A549 (cell line): Measurements from ENCODE around the gene TEX52. TPM values are rescaled to one million over a fixed set of nuclear protein-coding genes. Genes with fewer than 3 reads are reported as not detected.

ENCODE experiments used
- ATAC-seq, 2 experiments: fragments of 200-7000 bp in 1 of 2; fragments of >200 bp in 1 of 2; cut with Nextera tagmentation in 1 of 2; cut with Tn5 transposase in 1 of 2; 3 replicates each; pipeline versions ENCODE4 v1.8.0 to v1.9.1; 2018 to 2020; ENCODE audit warnings: mild to moderate bottlenecking in 1 of 2, moderate library complexity in 1 of 2
- CTCF ChIA-PET: fragments of 300-600 bp; sonication (Branson Sonifier 250); formaldehyde crosslinking; extraction: SDS; loops from one replicate; lab custom pipeline; 2021; ENCODE audit warnings: antibody characterized with exemption, inconsistent platforms; lab: Yijun Ruan, JAX
- POLR2A ChIA-PET: fragments of 350-600 bp; formaldehyde crosslinking; extraction: SDS; loops from one replicate; lab custom pipeline; 2021; ENCODE audit warnings: antibody characterized with exemption, inconsistent platforms; lab: Yijun Ruan, JAX
- DNase-seq, 2 experiments: peaks; one replicate each; pipeline versions ENCODE4 v3.0.0 to v3.0.0-alpha.2; 2011 to 2016; ENCODE audit warnings: low read depth in 1 of 2, low spot score in 1 of 2
- FAIRE-seq: peaks from 2 replicates; lab custom pipeline; 2011; peaks lifted over from hg19 to GRCh38; lab: Jason Lieb, UNC
- H3K27ac ChIP-seq, 2 experiments: fragments of >200 bp; sonication (Bioruptor Twin); formaldehyde crosslinking; 3 replicates each; pipeline ENCODE4 v1.5.1; 2016 to 2017
- H3K4me1 ChIP-seq: fragments of >200 bp; sonication (Bioruptor Twin); formaldehyde crosslinking; 3 replicates; pipeline ENCODE4 v1.6.1; 2016
- H3K4me2 ChIP-seq: fragments of >200 bp; sonication (Bioruptor Twin); formaldehyde crosslinking; 3 replicates; pipeline ENCODE4 v1.6.1; 2016
- H3K4me3 ChIP-seq: fragments of >200 bp; sonication (Bioruptor Twin); formaldehyde crosslinking; 3 replicates; pipeline ENCODE4 v1.5.1; 2016
- H3K9me3 ChIP-seq: fragments of >200 bp; sonication (Bioruptor Twin); formaldehyde crosslinking; 3 replicates; pipeline ENCODE4 v1.6.1; 2016
- BHLHE40 ChIP-seq: IDR thresholded peaks from 2 replicates; pipeline ENCODE4 v1.6.1; 2012; ENCODE audit warnings: low read depth, low read length, inconsistent platforms
- CBX2 ChIP-seq: fragments of 200-600 bp; sonication (generic); IDR thresholded peaks from 2 replicates; pipeline ENCODE4 v1.6.1; 2016; ENCODE audit warnings: low read depth, mild to moderate bottlenecking, borderline replicate concordance
- CBX8 ChIP-seq: fragments of 200-600 bp; sonication (generic); IDR thresholded peaks from 2 replicates; pipeline ENCODE4 v1.6.1; 2016
- CEBPB ChIP-seq, 2 experiments: fragments of >200 bp in 1 of 2; sonication (Bioruptor Twin) in 1 of 2; formaldehyde crosslinking in 1 of 2; IDR thresholded peaks; 2 replicates each; pipeline ENCODE4 v1.6.1; 2012 to 2016
- EHF ChIP-seq: fragments of 250-450 bp; sonication (Bioruptor Pico); IDR thresholded peaks from 2 replicates; pipeline ENCODE4 v1.5.0; 2020; ENCODE audit warnings: mild to moderate bottlenecking
- EP300 ChIP-seq, 2 experiments: fragments of >200 bp; sonication (Bioruptor Twin); formaldehyde crosslinking; IDR thresholded peaks; 2 replicates in 1 of 2; 3 replicates in 1 of 2; pipeline ENCODE4 v1.6.1; 2016 to 2017
- FOSB ChIP-seq: fragments of 250-450 bp; sonication (Bioruptor Pico); IDR thresholded peaks from 2 replicates; pipeline ENCODE4 v1.5.0; 2020; ENCODE audit warnings: mild to moderate bottlenecking, moderate library complexity
- GATA3 ChIP-seq: IDR thresholded peaks from 2 replicates; pipeline ENCODE4 v1.6.1; 2012; ENCODE audit warnings: borderline replicate concordance
- HEYL ChIP-seq: fragments of 250-450 bp; sonication (Bioruptor Pico); IDR thresholded peaks from 2 replicates; pipeline ENCODE4 v1.8.0; 2021; ENCODE audit warnings: mild to moderate bottlenecking, moderate library complexity
- HOXA7 ChIP-seq: fragments of 250-450 bp; sonication (Bioruptor Pico); IDR thresholded peaks from 2 replicates; pipeline ENCODE4 v1.5.0; 2020; ENCODE audit warnings: mild to moderate bottlenecking, moderate library complexity
- HOXB5 ChIP-seq: fragments of 250-450 bp; sonication (Bioruptor Pico); IDR thresholded peaks from 2 replicates; pipeline ENCODE4 v1.5.0; 2020; ENCODE audit warnings: mild to moderate bottlenecking, moderate library complexity
- JUNB ChIP-seq: fragments of >200 bp; sonication (Bioruptor Twin); formaldehyde crosslinking; IDR thresholded peaks from 2 replicates; pipeline ENCODE4 v1.6.1; 2016
- MAFK ChIP-seq: fragments of 450-650 bp; IDR thresholded peaks from 2 replicates; pipeline ENCODE4 v1.6.1; 2014; ENCODE audit not compliant: partially characterized antibody
- MAZ ChIP-seq: fragments of 150-350 bp; IDR thresholded peaks from 2 replicates; pipeline ENCODE4 v1.6.1; 2014; ENCODE audit warnings: antibody characterized with exemption, low read depth, low read length, borderline replicate concordance
- NPAS2 ChIP-seq: fragments of 250-450 bp; sonication (Bioruptor Pico); IDR thresholded peaks from 2 replicates; pipeline ENCODE4 v1.8.0; 2022; ENCODE audit warnings: mild to moderate bottlenecking, moderate library complexity, borderline replicate concordance
- POLR2AphosphoS2 ChIP-seq: conservative IDR thresholded peaks from 2 replicates; pipeline ENCODE4 v1.6.1; 2012; ENCODE audit warnings: low read length, improper control_type of control experiment, inconsistent platforms
- RARB ChIP-seq: fragments of 250-450 bp; sonication (Bioruptor Pico); IDR thresholded peaks from 2 replicates; pipeline ENCODE4 v1.8.0; 2021; ENCODE audit warnings: mild to moderate bottlenecking, moderate library complexity
- RCOR1 ChIP-seq: fragments of 150-350 bp; IDR thresholded peaks from 2 replicates; pipeline ENCODE4 v1.6.1; 2014; ENCODE audit warnings: antibody characterized with exemption, low read length, low read depth
- RFX5 ChIP-seq: fragments of 450-650 bp; IDR thresholded peaks from 2 replicates; pipeline ENCODE4 v1.7.1; 2014; ENCODE audit warnings: antibody characterized with exemption, mild to moderate bottlenecking, moderate library complexity
- RNF2 ChIP-seq: fragments of 200-600 bp; sonication (generic); IDR thresholded peaks from 2 replicates; pipeline ENCODE4 v1.6.1; 2016; ENCODE audit warnings: low read depth, mild to moderate bottlenecking, antibody characterized with exemption, moderate library complexity, borderline replicate concordance
- TFCP2L1 ChIP-seq: fragments of 250-450 bp; sonication (Bioruptor Pico); IDR thresholded peaks from 2 replicates; pipeline ENCODE4 v1.5.0; 2021; ENCODE audit warnings: mild to moderate bottlenecking
- ZNF302 ChIP-seq: fragments of 250-450 bp; sonication (Bioruptor Pico); IDR thresholded peaks from 2 replicates; pipeline ENCODE4 v1.9.0; 2021; ENCODE audit warnings: inconsistent platforms, mild to moderate bottlenecking, moderate library complexity
- WGBS: methylation state at CpG from one replicate; pipeline ENCODE4 v1.1.6; 2017; ENCODE audit errors: missing lambda C conversion rate; 5-methylcytosine and 5-hydroxymethylcytosine counted together
- polyA plus RNA-seq, 4 experiments: library from polyadenylated mRNA; depleted of rRNA in 3 of 4; stranded (reverse); fragments of >200 nt; fragmentation: RNase III in 1 of 4; extraction: RNeasy Plus Mini Kit Qiagen cat#74134 plus additional on column Dnase treatment in 1 of 4; gene quantifications; 2 replicates in 3 of 4; 3 replicates in 1 of 4; pipeline ENCODE4 v1.2.3, GENCODE V29; 2011 to 2017
- TF ChIP-seq, protein P1 (sequence below): fragments of >200 bp; sonication (Bioruptor Twin); formaldehyde crosslinking; IDR thresholded peaks from 3 replicates; pipeline ENCODE4 v1.5.1; 2016
- TF ChIP-seq, protein P2 (sequence below): fragments of 200-600 bp; sonication (generic); IDR thresholded peaks from 2 replicates; pipeline ENCODE4 v1.6.1; 2016; ENCODE audit warnings: antibody characterized with exemption, mild to moderate bottlenecking, moderate library complexity
- TF ChIP-seq, protein P3 (sequence below): fragments of 150-350 bp; IDR thresholded peaks from 2 replicates; pipeline ENCODE4 v1.6.1; 2014; ENCODE audit warnings: low read depth, mild to moderate bottlenecking, low read length
- TF ChIP-seq, protein P4 (sequence below): fragments of 250-450 bp; sonication (Bioruptor Pico); IDR thresholded peaks from 2 replicates; pipeline ENCODE4 v1.5.0; 2020; ENCODE audit warnings: low read depth, mild to moderate bottlenecking, moderate library complexity
- TF ChIP-seq, protein P5 (sequence below): IDR thresholded peaks from 2 replicates; pipeline ENCODE4 v1.6.1; 2012; ENCODE audit warnings: low read depth, borderline replicate concordance

The TEX52 gene
- polyA plus RNA-seq, 2 of the 4 experiments (the other 2 are of a cell fraction): not detected

DNA sequence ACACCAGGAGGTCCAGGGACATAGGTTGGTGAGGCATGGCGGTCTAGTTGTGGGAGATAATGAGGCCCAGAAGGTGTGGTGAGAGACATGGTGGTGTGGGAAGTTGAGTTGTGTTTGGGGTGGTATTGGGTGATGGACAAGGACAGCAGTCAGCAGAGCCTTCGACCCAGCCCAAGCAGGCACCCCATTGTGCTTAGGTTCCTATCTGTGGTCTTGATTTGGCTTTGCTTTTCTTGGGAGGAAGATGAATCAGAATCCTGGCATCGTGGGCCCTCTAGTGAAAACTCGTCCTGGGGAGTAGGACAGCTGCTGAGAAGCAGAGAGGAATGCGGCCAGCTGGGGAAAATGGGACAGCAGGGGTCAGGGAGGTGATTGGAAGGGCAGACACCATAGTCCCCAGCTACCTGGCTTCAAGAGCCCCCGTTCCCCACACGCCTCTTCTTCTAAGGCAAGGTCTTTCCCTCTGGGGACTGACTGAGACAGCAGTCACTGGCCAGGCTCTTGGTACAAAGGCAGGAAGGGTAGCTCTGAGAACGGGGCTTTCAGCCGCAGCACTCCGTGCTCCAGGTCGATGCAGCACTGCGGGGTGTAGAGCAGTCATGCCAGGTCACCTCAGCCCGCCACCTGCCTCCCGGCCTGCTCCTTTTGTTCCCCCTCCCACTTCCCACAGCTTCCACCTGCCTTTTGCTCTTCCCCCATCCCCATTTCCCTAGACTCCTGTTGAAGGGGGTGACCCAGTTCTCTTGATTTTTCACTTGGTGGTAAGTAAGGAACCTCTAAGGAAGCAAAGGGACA, 29.9 kb downstream of the TEX52 start (continued):
- TF ChIP-seq, protein P1, sequence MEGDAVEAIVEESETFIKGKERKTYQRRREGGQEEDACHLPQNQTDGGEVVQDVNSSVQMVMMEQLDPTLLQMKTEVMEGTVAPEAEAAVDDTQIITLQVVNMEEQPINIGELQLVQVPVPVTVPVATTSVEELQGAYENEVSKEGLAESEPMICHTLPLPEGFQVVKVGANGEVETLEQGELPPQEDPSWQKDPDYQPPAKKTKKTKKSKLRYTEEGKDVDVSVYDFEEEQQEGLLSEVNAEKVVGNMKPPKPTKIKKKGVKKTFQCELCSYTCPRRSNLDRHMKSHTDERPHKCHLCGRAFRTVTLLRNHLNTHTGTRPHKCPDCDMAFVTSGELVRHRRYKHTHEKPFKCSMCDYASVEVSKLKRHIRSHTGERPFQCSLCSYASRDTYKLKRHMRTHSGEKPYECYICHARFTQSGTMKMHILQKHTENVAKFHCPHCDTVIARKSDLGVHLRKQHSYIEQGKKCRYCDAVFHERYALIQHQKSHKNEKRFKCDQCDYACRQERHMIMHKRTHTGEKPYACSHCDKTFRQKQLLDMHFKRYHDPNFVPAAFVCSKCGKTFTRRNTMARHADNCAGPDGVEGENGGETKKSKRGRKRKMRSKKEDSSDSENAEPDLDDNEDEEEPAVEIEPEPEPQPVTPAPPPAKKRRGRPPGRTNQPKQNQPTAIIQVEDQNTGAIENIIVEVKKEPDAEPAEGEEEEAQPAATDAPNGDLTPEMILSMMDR: no peak

DNA sequence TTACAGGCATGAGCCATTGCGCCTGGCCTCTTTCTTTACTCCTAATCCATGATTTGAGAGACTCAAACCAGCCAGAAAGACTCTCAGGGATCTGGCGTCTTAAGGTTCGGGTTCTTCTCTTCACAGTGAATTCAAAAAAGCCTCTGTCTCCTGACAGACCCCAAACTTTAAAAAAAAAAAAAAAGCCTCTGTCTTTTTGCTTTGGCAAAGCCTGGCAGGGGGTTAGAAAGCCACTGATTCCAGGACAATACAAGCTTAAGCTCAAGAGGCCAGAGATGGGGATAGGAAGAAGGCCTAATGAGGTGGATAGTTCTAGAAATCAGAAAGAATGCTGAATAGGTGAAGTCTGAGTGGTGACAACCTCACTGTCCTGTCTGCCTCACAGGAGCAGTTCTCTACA, 30.8 kb downstream of the TEX52 start:
- Histone ChIP-seq H3K27ac (no peak overlapping the region), H3K9me3 (no peaks in the 10 kb centered on the region), H3K4me3 (no peak overlapping the region), H3K4me2 (no peak overlapping the region), H3K4me1 (no peaks in the 10 kb centered on the region)
- WGBS: 88% methylated on average over 3 of the region's 3 CpGs
- DNase-seq (no peak), ATAC-seq (no peak), FAIRE-seq (no peak)
- CTCF ChIA-PET: interaction anchor here (1.1 kb wide), 1 partner anchor 10 kb away, joined by 3 read pairs; no protein-coding TSS in a partner anchor
- TF ChIP-seq MAZ: no peak
- no peak for TF ChIP-seq MAFK
- TF ChIP-seq CBX2: no peak
- TF ChIP-seq TFCP2L1 (CRISPR knock-in tag): no peak
- TF ChIP-seq CEBPB (IDR thresholded peaks at IDR 0.05): no peak
- no peak for TF ChIP-seq RCOR1
- no peak for TF ChIP-seq RNF2
- TF ChIP-seq GATA3: no peak
- no peak for TF ChIP-seq FOSB (CRISPR knock-in tag)
- TF ChIP-seq, protein P2, sequence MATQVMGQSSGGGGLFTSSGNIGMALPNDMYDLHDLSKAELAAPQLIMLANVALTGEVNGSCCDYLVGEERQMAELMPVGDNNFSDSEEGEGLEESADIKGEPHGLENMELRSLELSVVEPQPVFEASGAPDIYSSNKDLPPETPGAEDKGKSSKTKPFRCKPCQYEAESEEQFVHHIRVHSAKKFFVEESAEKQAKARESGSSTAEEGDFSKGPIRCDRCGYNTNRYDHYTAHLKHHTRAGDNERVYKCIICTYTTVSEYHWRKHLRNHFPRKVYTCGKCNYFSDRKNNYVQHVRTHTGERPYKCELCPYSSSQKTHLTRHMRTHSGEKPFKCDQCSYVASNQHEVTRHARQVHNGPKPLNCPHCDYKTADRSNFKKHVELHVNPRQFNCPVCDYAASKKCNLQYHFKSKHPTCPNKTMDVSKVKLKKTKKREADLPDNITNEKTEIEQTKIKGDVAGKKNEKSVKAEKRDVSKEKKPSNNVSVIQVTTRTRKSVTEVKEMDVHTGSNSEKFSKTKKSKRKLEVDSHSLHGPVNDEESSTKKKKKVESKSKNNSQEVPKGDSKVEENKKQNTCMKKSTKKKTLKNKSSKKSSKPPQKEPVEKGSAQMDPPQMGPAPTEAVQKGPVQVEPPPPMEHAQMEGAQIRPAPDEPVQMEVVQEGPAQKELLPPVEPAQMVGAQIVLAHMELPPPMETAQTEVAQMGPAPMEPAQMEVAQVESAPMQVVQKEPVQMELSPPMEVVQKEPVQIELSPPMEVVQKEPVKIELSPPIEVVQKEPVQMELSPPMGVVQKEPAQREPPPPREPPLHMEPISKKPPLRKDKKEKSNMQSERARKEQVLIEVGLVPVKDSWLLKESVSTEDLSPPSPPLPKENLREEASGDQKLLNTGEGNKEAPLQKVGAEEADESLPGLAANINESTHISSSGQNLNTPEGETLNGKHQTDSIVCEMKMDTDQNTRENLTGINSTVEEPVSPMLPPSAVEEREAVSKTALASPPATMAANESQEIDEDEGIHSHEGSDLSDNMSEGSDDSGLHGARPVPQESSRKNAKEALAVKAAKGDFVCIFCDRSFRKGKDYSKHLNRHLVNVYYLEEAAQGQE: no peak
- no peak for TF ChIP-seq EHF
- no peak for TF ChIP-seq BHLHE40
- TF ChIP-seq, protein P3, sequence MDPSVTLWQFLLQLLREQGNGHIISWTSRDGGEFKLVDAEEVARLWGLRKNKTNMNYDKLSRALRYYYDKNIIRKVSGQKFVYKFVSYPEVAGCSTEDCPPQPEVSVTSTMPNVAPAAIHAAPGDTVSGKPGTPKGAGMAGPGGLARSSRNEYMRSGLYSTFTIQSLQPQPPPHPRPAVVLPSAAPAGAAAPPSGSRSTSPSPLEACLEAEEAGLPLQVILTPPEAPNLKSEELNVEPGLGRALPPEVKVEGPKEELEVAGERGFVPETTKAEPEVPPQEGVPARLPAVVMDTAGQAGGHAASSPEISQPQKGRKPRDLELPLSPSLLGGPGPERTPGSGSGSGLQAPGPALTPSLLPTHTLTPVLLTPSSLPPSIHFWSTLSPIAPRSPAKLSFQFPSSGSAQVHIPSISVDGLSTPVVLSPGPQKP: no peak
- TF ChIP-seq RFX5: no peak
- no peak for TF ChIP-seq HOXB5 (CRISPR knock-in tag)
- POLR2A ChIA-PET: no interaction called here

DNA sequence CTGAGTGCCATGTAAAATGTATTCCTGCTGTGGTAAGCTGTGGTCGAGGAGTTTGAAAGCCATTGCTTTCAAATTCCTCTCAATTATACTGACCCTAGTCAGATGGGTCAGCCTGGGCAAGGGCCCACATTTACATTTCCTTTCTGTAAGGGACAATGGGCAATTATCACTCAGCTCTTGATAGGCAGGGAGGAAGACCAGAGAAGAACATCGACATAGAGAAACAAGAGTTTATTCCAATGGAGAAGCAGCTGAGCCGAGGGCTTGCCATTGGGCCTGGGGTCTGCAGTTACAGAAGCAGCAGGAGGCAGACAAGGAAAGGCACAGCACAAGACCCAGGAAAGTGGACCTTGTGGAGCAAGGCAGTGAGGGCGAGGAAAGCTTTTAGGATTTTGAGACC, 31.7 kb downstream of the TEX52 start:
- CTCF ChIA-PET: interaction anchor here (0.9 to 2.3 kb wide), 5 partner anchors 11 to 119 kb away, joined by 3 to 6 read pairs (median 4); no protein-coding TSS in a partner anchor
- WGBS: 87% methylated on average over 4 of the region's 4 CpGs
- H3K4me3 ChIP-seq: no peak overlapping the region
- DNase-seq (no peak), FAIRE-seq (no peak)
- no peak overlapping the region for H3K4me2 ChIP-seq
- TF ChIP-seq, protein P4, sequence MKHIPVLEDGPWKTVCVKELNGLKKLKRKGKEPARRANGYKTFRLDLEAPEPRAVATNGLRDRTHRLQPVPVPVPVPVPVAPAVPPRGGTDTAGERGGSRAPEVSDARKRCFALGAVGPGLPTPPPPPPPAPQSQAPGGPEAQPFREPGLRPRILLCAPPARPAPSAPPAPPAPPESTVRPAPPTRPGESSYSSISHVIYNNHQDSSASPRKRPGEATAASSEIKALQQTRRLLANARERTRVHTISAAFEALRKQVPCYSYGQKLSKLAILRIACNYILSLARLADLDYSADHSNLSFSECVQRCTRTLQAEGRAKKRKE (CRISPR knock-in tag): no peak
- TF ChIP-seq RARB (no peak), EHF (no peak), TFCP2L1 (CRISPR knock-in tag) (no peak), CBX2 (no peak), POLR2AphosphoS2 (no peak), EP300 (IDR thresholded peaks at IDR 0.05) (no peak), NPAS2 (no peak), JUNB (no peak), ZNF302 (CRISPR knock-in tag) (no peak), HEYL (CRISPR knock-in tag) (no peak), HOXA7 (CRISPR knock-in tag) (no peak), BHLHE40 (no peak), HOXB5 (CRISPR knock-in tag) (no peak), RFX5 (no peak), CBX8 (no peak)
- TF ChIP-seq, protein P5, sequence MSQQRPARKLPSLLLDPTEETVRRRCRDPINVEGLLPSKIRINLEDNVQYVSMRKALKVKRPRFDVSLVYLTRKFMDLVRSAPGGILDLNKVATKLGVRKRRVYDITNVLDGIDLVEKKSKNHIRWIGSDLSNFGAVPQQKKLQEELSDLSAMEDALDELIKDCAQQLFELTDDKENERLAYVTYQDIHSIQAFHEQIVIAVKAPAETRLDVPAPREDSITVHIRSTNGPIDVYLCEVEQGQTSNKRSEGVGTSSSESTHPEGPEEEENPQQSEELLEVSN: no peak
- TF ChIP-seq, all 56 proteins: peak for 0
- no peak overlapping the region for H3K27ac ChIP-seq
- no peak for ATAC-seq
- no peaks in the 10 kb centered on the region for H3K4me1 ChIP-seq
- no peaks in the 10 kb centered on the region for H3K9me3 ChIP-seq
- POLR2A ChIA-PET: no interaction called here
